Measurements from ENCODE around the gene IRF4.
"Not testable (repeated sequence)": the region's sequence is repeated elsewhere in the genome, so short reads cannot be mapped to it uniquely, and the experiment has no call there.

IRF4 gene

GRCh38 chr6:363909-364308 lies 27.6 kb upstream of the IRF4 start:
- no peak overlapping the region for H3K4me3 ChIP-seq (ENCODE audit: low read length)
- DNase-seq (ENCODE audit: low read depth, low spot score): no peak

GRCh38 chr6:364609-365540 lies 26.7 kb upstream of the IRF4 start:
- no peak for DNase-seq (ENCODE audit: low read depth, low spot score)

DNA sequence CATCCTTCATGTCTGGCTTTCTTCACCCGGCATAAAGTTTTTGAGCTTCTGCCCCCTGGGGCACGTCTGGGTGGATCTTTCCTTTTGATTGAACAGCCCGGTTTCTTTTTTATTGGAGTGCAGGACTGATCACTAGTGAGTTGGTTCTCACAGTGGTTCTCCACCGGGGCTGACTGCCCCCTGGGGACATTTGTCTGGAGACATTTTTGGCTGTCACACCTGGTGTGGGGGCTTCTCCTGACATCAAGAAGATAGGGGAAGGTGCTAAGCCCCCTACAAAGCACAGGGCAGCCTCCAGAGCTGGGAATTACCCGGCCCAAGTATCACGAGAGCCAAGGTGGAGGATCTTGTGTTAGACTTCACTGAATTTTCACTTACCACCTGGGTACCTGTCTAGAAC lies 25.7 kb upstream of the IRF4 start:
- no peak for DNase-seq (ENCODE audit: low read depth, low spot score)
- no peak overlapping the region for H3K4me3 ChIP-seq (ENCODE audit: low read length)

More at GRCh38 chr6:364609-365540, 26.7 kb upstream of the IRF4 start:
- no peak overlapping the region for H3K4me3 ChIP-seq (ENCODE audit: low read length)

DNA sequence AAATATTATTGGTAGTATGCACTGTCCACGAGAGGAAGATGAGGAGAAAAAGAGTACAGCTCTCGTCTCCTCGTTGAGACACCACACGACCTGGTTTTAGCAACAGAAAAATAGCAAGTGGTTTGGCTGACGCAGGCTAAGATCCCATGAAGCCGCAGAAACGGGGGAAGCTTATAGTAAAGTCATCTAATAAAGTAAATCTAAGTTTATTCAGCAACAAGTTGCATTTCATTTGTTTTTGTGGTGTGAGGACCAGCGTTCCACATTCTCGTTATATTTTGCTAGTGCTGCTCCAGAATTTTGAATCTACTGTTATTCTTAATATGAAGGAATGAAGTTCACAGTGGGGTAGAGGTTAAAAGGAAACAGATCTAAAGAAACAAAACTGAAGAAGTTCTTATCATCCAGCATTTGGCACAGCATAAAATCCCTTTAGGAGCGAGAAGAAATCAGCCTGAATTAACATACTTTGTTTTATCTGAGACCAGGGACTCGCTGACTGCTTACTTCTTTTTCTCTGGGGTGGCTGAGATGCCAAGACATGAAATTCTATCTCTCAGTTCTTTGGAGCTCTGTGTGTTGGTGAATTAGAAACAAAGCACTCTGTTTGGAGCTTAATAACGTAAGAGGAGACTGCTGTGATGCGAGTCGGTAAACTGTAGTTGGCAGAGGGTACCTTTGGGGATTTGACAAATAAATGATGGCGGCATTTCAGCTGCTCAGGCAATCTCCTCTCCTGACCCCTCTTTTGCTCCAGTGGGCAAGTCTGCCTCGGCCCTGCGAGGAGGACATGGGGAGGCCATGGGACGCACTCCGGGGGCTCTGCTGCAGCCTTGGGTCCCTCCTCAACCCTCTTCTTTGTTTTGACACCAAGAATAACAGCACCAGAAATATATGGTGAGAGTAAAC lies 24.9 kb upstream of the IRF4 start:
- no peak overlapping the region for H3K4me3 ChIP-seq (ENCODE audit: low read length)
- DNase-seq (ENCODE audit: low read depth, low spot score): no peak

DNA sequence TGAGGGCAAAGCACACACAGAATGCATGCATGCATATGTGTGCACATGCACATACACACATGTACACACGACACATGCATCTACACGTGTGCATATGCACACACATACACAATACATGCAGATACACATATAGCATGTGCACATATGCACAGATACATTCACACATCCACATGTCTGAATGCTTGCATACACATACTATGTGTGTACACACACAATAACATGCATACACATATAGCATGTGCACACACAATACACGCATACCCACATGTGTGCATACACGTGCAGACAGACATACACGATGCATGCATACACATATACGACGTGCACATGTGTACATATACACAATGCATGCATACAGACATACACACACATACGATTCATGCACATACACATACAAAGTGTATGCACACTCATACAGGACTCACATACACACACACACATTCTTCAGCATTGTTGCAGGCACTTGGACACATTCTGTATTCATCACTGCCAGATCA lies 24.2 kb upstream of the IRF4 start:
- H3K4me3 ChIP-seq (ENCODE audit: low read length): no peak overlapping the region
- DNase-seq (ENCODE audit: low read depth, low spot score): no peak

GRCh38 chr6:367891-368630 lies 23.5 kb upstream of the IRF4 start:
- no peak overlapping the region for H3K4me3 ChIP-seq (ENCODE audit: low read length)
- no peak for DNase-seq (ENCODE audit: low read depth, low spot score)

GRCh38 chr6:369559-370431 lies 21.8 kb upstream of the IRF4 start:
- no peak for DNase-seq (ENCODE audit: low read depth, low spot score)
- no peak overlapping the region for H3K4me3 ChIP-seq (ENCODE audit: low read length)

DNA sequence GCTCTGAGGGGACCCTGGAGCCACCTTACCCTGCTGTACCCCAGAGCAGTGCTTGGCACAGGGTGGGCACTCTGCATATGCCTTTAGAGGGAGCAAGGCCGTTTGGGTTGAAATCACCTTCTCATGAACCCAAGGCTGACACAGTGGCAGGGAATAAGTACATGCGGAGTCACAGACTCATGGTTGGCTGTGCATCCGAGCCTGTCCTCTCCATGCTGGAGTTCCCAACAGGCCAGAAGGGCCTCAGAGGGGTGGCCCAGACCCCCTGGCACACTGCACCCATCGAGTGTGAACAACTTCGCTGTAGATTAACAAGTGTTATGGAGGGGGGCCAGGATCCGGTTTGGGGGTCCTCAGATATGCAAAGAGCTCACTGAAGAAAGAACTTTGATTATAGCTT lies 21.0 kb upstream of the IRF4 start:
- no peak overlapping the region for H3K4me3 ChIP-seq (ENCODE audit: low read length)

GRCh38 chr6:371851-372250 lies 19.7 kb upstream of the IRF4 start:
- not testable (repeated sequence) for H3K4me3 ChIP-seq (ENCODE audit: low read length); DNase-seq (ENCODE audit: low read depth, low spot score)

More for the DNA sequence above, 21.0 kb upstream of the IRF4 start:
- DNase-seq (ENCODE audit: low read depth, low spot score): no peak

- no peak for DNase-seq (ENCODE audit: low read depth, low spot score)
- no peak overlapping the region for H3K4me3 ChIP-seq (ENCODE audit: low read length)
These were observed 19.1 kb upstream of the IRF4 start for GRCh38 chr6:372336-372911.

DNA sequence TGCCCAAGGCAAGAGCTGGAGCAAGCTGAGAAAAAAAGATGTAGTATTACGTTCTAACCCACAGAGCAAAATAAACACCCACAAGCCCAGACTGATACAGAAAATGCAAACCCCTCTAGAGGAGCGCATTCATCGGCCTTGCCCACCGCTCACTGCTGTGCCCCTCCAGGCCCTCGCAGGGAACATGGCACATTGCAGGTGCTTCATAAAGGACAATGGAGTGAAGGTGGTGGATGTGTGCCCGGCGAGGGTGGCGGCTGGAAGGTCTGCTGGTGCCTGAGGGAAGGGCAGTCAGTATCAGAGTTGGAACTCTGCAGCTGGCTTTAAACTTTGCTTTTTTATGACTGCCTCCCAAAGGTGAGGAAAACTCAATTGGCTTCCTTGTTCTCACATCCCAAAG lies 18.5 kb upstream of the IRF4 start:
- no peak for DNase-seq (ENCODE audit: low read depth, low spot score)
- H3K4me3 ChIP-seq (ENCODE audit: low read length): no peak overlapping the region

- H3K4me3 ChIP-seq (ENCODE audit: low read length): no peak overlapping the region
- DNase-seq (ENCODE audit: low read depth, low spot score): no peak
These were observed 17.5 kb upstream of the IRF4 start for GRCh38 chr6:373773-374724.

- H3K4me3 ChIP-seq (ENCODE audit: low read length): no peak overlapping the region
- DNase-seq (ENCODE audit: low read depth, low spot score): no peak
These were observed 16.6 kb upstream of the IRF4 start for GRCh38 chr6:374956-375355.

DNA sequence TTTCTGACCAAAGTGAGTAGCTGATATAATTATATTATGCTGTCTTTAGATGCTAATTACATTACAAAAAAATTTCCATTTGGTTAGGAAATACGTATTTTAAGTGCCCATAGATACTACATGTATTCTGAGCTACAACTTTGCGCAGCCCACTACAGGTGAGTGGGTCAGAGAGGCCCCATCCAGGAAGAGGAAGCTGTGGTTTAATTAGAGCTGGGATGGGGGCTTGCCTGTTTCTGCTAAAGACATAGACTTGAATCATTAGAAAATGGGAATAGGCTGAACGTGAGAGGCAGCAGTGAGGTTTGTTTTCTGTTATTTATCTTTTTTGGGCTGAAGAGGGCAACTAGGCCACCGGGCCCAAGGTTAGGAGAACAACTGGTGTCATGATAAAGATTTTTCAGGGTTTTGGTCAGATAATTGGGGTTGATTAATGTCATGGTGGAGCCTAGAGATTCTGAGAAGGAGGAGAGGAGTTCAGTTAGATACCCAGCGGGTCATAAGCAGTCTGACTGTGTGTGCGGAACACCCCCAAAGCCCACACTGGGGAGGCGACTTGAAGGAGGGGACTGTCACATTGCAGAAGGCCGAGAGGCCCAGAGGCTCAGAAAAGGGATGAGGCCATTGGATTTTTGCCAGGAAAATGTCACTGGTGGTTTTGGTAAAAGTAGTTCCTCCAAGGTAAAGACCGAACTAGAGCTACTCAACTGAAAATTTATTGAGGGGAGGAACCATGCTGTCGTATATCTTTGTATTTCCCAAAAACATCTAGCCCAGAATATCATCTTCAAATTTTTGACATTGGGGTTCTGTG lies 14.5 kb upstream of the IRF4 start:
- DNase-seq (ENCODE audit: low read depth, low spot score): no peak
- H3K4me3 ChIP-seq (ENCODE audit: low read length): no peak overlapping the region

GRCh38 chr6:377641-378020 lies 13.9 kb upstream of the IRF4 start:
- not testable (repeated sequence) for H3K4me3 ChIP-seq (ENCODE audit: low read length); DNase-seq (ENCODE audit: low read depth, low spot score)
